GM10266 (cell line): ENCODE results near the gene SMAD6.

ENCODE experiments used
- DNase-seq: peaks from one replicate; pipeline ENCODE4 v3.0.0; 2012; ENCODE audit errors: extremely low spot score
- TF ChIP-seq, protein P1 (sequence below): IDR thresholded peaks from 2 replicates; pipeline ENCODE4 v1.5.1; 2012; ENCODE audit warnings: mild to moderate bottlenecking, low read depth; ENCODE audit not compliant: control insufficient read depth, insufficient read depth; ENCODE audit errors: missing control alignments

The SMAD6 gene

DNA sequence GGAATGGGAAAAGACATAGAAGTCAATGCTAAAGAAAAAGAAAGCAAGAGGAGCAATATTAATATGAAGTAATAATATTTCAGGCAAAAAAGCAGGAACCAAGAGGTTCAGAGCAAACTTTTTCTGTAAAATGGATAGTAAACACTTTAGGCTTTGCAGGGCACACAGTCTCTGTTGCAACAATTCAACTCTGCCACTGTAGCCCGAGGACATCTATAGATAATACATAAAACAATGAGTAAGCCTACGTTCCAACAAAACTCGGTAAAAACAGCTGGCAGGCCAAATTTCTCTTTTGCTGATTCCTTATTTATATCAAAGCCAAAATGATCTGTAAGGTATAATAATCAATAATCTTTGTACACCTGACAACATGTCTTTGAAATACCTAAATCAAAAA, 56.8 kb downstream of the SMAD6 start:
- TF ChIP-seq, protein P1, sequence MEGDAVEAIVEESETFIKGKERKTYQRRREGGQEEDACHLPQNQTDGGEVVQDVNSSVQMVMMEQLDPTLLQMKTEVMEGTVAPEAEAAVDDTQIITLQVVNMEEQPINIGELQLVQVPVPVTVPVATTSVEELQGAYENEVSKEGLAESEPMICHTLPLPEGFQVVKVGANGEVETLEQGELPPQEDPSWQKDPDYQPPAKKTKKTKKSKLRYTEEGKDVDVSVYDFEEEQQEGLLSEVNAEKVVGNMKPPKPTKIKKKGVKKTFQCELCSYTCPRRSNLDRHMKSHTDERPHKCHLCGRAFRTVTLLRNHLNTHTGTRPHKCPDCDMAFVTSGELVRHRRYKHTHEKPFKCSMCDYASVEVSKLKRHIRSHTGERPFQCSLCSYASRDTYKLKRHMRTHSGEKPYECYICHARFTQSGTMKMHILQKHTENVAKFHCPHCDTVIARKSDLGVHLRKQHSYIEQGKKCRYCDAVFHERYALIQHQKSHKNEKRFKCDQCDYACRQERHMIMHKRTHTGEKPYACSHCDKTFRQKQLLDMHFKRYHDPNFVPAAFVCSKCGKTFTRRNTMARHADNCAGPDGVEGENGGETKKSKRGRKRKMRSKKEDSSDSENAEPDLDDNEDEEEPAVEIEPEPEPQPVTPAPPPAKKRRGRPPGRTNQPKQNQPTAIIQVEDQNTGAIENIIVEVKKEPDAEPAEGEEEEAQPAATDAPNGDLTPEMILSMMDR, result no peak
- DNase-seq, result no peak

DNA sequence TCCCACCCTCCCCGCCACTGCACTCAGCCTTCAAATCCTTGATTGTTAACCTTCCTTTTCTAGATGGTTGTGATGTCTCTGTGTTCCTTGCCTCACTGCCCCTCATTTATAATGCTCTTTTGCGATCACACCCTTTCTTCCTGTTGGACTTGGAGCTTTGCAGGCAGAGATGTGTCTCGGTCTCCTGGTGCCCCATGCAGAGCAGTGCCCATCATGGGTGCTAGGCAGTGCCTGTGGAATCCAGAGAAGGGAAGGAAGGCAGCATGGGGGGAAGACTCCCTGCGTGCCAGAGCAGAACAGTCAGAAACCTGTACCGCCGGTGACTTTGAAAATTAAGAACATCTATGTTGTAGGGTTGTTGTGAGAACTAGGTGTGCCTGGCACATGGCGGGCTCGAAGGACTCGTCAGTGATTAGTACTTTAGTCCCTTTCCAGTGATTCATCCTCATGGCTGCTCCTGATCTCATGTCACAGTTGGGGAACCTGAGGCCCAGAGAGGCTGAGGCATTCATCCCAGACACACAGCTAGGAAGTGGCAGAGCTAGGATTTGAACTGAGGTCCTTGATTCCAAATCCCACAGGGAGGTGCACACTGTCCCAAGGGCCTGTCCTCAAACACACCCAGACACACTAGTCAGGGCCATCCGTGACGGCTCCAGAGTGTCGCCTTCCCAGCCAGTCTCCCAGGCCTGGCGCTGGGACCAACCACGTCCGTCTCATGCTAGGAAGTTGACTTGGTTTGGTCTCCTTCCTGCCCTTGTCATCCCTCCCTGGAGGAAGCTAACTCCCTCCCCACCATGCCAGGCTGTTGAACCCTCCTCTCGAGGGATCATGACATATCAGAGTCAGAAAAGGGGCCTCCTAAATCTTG, 58.3 kb downstream of the SMAD6 start:
- no peak for DNase-seq
- TF ChIP-seq, protein P1, result no peak

DNA sequence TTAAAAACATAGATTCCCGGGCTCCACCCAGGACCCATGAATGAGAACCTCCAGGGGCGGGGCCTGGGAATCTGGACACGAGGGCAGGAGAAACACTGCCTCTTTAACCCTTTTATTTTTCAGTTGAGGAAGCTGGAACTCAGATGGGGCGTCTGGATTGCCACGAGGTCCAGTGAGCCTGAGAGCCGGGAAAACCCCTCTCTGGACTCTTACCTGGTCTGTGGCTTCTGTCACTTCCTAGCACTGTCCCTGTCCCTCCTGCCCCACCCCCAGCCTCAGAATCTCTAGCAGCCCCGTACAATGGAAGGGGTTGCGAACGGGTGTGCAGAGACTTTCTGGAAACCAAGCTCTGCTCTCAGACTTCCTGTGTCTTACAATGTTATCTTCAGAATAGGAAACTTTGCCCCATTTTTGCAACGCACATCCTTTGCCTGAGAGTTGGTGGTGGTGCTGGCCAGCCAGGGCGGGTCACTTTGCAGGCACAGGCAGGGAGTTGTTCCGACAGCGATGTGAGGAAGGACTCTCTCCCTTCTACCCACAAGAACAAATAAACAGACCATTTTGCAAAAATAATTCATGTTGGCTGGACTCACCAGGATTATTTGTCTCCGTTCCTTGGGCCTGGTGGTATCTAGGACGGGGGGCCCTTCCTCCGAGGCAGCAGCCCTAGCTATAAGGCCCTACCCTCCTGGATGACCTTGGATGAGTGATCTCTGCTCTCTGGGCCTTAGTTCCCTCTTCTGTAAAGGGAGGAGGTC, 59.1 kb downstream of the SMAD6 start:
- no peak for DNase-seq
- TF ChIP-seq, protein P1, result no peak

DNA sequence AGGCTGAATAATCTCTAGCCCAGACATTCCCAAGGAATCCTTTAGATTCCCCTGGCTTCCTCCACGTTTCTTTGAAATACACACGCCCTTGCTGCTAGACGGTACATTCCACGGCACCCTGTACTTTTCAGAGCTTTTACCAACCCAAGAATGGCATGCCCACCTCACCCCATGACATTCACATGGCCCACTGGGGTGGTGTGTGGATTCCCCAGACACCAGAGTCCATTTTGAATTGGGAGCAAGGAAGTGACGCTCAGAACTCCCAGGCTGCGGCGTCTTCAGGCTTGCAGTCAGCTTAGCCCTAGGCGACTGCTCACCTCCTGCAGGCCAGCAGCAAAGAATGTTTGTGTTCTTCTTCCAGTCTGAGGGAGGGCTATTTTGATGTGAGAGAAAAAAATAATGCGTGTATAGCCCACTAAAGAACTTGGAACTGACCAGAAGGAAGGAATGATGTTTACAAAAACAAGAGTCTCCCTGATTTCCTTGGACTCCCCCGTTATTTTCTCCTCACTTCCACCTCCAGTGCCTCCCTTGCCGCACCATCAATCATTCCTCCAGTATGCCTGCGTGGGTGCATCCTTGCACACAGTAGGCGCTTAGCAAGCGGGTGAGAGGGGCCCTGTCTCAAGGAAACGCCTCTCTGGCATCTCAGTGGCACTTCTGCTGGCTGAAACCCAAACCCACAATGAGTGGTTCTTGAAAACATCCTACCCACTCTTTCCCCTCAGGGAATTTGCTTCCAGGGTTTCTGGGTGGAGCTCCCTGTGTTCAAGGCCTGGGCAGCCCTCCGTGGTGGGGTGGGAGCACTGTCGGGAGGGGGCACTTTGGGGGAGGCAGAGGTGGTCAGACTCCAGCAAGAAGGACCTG, 59.9 kb downstream of the SMAD6 start:
- TF ChIP-seq, protein P1, result no peak
- no peak for DNase-seq

DNA sequence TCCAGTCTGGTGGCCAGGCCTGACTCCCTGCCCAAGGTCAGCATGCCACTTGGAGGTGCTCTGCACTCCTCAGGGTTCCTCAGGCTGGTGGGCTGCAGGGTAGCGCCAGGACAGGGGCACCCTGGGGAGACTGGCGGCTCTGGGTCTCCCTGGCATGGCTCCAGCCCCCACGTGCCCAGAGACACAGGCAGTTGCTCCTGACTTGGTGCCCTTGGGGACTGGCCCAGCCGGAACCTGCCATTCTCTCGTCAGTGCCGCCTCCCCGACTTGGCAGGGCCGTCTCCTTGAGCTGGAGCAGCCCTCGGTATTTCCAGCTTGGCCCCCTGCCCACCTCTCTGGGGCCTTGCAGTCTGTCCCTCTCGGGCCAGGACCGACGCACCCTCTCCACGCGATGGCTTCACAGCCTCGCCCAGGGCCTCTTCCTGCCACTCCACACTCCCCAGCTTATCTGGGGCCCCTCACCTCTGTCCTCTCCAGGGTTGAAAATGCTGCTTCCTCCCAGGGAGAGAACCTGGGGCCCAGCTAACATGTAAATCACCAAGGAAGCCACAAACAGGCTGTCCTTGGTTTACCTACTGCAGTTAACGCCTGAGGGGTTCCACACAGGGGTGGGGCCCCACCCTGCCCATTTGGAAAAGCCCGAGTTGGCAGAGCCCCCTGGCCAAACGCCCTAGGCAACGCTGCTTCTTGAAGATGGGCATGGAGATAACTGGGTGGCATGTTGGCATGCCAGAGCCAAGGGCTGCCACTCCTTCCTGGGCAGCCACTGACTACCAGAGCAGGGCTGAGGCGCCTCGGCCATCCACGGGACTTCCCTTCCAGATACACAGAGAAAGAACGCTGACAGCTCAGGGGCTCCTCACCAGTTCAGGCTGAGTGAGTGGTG, 61.4 kb downstream of the SMAD6 start:
- no peak for DNase-seq
- TF ChIP-seq, protein P1, result no peak

DNA sequence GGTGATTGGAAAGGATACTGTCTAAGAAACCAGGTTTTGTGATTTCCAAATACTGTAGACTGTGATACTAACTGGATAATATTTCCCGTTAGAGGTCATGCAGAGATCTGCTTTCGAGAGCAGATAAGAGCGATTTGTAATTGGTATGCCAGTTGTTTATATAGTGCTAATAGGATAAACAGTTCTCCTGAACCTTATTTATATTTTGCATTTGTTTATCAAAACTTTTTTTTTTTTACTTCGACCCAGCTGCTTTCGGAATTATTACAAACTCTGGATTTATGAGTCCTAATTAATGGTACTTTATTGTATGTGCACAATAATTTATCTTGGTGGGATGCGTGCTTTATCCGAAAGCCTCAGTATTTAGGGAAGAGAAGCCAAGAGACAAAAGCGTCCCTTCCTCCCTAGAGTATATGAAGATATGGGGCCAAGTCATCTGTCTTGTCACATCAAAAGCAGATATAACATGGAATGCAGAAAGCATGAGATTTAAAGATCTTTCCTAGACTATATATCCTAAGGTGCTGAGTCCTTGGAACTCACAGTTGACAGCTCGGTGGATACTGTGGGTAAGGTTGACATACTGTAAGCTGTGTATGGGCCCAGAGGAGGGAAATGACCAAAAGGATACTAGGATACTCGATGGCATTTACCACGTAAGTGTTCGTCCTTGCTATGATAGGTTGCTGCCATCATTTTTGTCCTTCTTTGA, 62.2 kb downstream of the SMAD6 start:
- no peak for DNase-seq
- TF ChIP-seq, protein P1, result no peak
